Adrenal gland (tissue), 12 donors: ENCODE results near the gene CYP11A1. TPM values are rescaled to one million over a fixed set of nuclear protein-coding genes. Genes with fewer than 3 reads are reported as not detected.
A peak's percentile ranks its signal among the peaks of the same experiment; 100 is the strongest.

Source experiments
- DNase-seq, 7 donors: peaks; one replicate each; pipeline ENCODE4 v3.0.0-alpha.2; 2019 to 2020
- H3K27ac ChIP-seq, 5 donors: fragments of 200-600 bp; sonication (generic) in 4 of 5; 1 replicate in 3 of 5; 2 replicates in 2 of 5; pipeline versions ENCODE4 v1.5.1 to v1.8.0; 2016 to 2020; ENCODE audit warnings: mild to moderate bottlenecking in 1 of 5
- H3K27me3 ChIP-seq: fragments of 200-600 bp; 2 replicates; pipeline ENCODE4 v1.8.0; 2021
- H3K36me3 ChIP-seq, 2 donors: fragments of 200-600 bp; replicated peaks in 1 of 2; 1 replicate in 1 of 2; 2 replicates in 1 of 2; pipeline versions ENCODE4 v1.5.1 to v1.8.0; 2018 to 2022
- H3K4me1 ChIP-seq, 2 donors: fragments of 200-600 bp; replicated peaks in 1 of 2; 1 replicate in 1 of 2; 2 replicates in 1 of 2; pipeline versions ENCODE4 v1.5.1 to v1.8.0; 2018 to 2021
- H3K4me3 ChIP-seq, 4 donors: fragments of 200-600 bp; sonication (generic) in 3 of 4; one replicate each; pipeline ENCODE4 v1.5.1; 2016 to 2018
- H3K9me3 ChIP-seq, 3 donors: fragments of 200-600 bp; sonication (generic) in 1 of 3; replicated peaks in 1 of 3; 1 replicate in 2 of 3; 2 replicates in 1 of 3; pipeline versions ENCODE4 v1.5.1 to v1.8.0; 2016 to 2021
- POLR2A ChIP-seq, 2 donors: fragments of 450-650 bp; IDR thresholded peaks; one replicate each; pipeline ENCODE4 v1.6.1; 2017; ENCODE audit warnings: antibody characterized with exemption in 2 of 2, mild to moderate bottlenecking in 2 of 2, moderate library complexity in 1 of 2
- WGBS, 4 donors: extraction: QIAGEN DNeasy Blood & Tissue Kit in 2 of 4; methylation state at CpG; one replicate each; pipeline versions ENCODE4 v1.1.5 to v1.1.7; 2013 to 2017; 5-methylcytosine and 5-hydroxymethylcytosine counted together
- intact Hi-C, 2 donors: fragments of 100-400 bp; cut with DNase I; formaldehyde crosslinking; loops; one replicate each; pipeline versions ENCODE4 v1.14.1 to v1.15.0; 2022 to 2023
- polyA plus RNA-seq, 3 donors: library from polyadenylated mRNA; stranded (reverse); fragments of 200-250 nt in 2 of 3; fragments of 350-450 nt in 1 of 3; fragmentation: Illumina TruSeq in 1 of 3; extraction: RNeasy Lipid Tissue Mini Kit (QIAGEN cat#74804) in 1 of 3; gene quantifications; one replicate each; pipeline ENCODE4 v1.2.3, GENCODE V29; 2013 to 2014
- total RNA-seq, 9 donors: library from RNA; depleted of rRNA in 4 of 9; stranded (reverse); fragments of >200 nt in 4 of 9; fragments of 120-200 nt in 1 of 9; fragmentation: NEBNext Ultra II Directional in 1 of 9; extraction: Animal tissue kit (Norgen Biotek cat#: 25700) in 1 of 9; gene quantifications; one replicate each; pipeline versions ENCODE4 v1.1.0 to v1.2.4, GENCODE V29; 2013 to 2023
- TF ChIP-seq, protein P1 (sequence below), 6 experiments: fragments of 450-650 bp in 4 of 6; fragments of 200-600 bp in 2 of 6; sonication (generic) in 1 of 6; IDR thresholded peaks; 1 replicate in 5 of 6; 2 replicates in 1 of 6; pipeline versions ENCODE4 v1.5.1 to v1.8.0; 2016 to 2021; ENCODE audit warnings: antibody characterized with exemption in 6 of 6, mild to moderate bottlenecking in 2 of 6, moderate library complexity in 1 of 6
- donor health status: healthy with polysubstance abuse.
- donor health status: Bipolar disorder and iron deficiency.
- donor health status: DM: yes; HTN: yes; CAD: no.
- donor health status: DM: no; HTN: no; CAD: no.
- donor health status: DM: no; HTN: no; CAD: no.
- donor health status: DM: yes; HTN: yes; CAD: no.

Gene CYP11A1
- total and polyA plus RNA-seq, 12 donors: 233 to 5,219 (median 1,366) TPM

DNA sequence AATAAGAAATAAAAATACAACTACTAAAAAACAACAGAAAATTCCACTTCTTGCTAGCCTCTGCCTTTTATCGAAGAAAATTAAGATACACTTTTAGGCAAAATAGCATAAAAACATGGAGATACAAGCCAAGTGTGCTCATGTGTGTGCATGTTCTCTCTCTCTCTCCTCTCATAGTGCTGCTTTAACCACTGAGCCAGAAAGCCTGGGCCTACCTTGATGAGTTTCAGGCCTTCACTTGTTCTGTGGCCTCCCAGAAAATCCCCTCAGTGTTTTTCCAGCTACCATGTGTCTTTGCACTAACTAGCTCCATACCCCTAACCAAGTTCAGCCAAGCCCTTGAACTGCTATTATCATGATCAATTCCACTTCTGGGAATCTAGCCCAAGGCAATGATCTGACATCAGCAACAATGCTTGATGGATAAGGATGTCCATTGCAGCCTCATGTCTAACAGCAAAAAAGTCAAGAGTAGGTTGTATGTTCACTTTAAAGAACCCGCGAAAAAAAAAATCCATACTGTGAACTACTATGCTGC, 18.1 kb downstream of the CYP11A1 start:
- H3K27ac ChIP-seq: peak overlapping the region; percentile 11 to 74 (median 43)
- peaks cover 11 to 22% of the 10 kb centered on the region in 2 donors for H3K4me1 ChIP-seq
- intact Hi-C loops: no loop called here
- H3K4me3 ChIP-seq: no peak overlapping the region
- no peak for TF ChIP-seq POLR2A (IDR thresholded peaks at IDR 0.05)
- TF ChIP-seq, protein P1, sequence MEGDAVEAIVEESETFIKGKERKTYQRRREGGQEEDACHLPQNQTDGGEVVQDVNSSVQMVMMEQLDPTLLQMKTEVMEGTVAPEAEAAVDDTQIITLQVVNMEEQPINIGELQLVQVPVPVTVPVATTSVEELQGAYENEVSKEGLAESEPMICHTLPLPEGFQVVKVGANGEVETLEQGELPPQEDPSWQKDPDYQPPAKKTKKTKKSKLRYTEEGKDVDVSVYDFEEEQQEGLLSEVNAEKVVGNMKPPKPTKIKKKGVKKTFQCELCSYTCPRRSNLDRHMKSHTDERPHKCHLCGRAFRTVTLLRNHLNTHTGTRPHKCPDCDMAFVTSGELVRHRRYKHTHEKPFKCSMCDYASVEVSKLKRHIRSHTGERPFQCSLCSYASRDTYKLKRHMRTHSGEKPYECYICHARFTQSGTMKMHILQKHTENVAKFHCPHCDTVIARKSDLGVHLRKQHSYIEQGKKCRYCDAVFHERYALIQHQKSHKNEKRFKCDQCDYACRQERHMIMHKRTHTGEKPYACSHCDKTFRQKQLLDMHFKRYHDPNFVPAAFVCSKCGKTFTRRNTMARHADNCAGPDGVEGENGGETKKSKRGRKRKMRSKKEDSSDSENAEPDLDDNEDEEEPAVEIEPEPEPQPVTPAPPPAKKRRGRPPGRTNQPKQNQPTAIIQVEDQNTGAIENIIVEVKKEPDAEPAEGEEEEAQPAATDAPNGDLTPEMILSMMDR (IDR thresholded peaks at IDR 0.05): no peak
- peak in 4 of 7 donors; percentile 21 to 63 (median 48) for DNase-seq
- 45 to 65% (median 56%) methylated on average over 3 of the region's 3 CpGs for WGBS, 4 donors
- H3K27me3 ChIP-seq: no peaks in the 10 kb centered on the region
- peaks cover 0 to 13% of the 10 kb centered on the region in 2 donors for H3K36me3 ChIP-seq
- H3K9me3 ChIP-seq: peaks cover 0 to 11% (median 7%) of the 10 kb centered on the region in 3 donors

DNA sequence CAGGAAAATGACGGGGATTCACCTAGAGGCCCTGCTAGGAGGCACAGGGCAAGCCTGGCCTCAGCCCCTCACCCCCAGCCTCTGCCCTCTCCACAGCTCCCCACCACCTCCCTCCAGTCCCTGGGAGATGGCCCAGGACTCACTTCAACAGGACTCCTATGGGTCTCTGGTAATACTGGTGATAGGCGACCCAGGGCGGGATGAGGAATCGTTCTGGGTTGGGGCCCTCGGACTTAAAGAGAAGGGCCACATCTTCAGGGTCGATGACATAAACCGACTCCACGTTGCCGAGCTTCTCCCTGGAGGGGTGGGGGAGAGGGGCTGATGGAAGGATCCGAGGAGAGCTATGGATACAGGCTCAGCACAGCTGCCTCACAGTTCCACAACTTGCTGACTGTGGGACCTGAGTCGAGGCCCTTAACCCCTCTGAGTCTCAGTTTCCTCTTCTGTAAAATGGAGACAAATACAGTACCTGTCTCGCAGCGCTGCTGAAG, 19.6 kb downstream of the CYP11A1 start:
- 68 to 82% (median 76%) methylated on average over 2 to 13 of the region's 13 CpGs for WGBS, 4 donors
- peaks cover 11 to 23% of the 10 kb centered on the region in 2 donors for H3K4me1 ChIP-seq
- TF ChIP-seq, protein P1 (IDR thresholded peaks at IDR 0.05): no peak
- no peak for TF ChIP-seq POLR2A (IDR thresholded peaks at IDR 0.05)
- intact Hi-C loops: no loop called here
- H3K27ac ChIP-seq: peak overlapping the region in 4 of 5 donors; percentile 13 to 74 (median 44)
- no peaks in the 10 kb centered on the region for H3K27me3 ChIP-seq
- H3K36me3 ChIP-seq: peaks cover 0 to 20% of the 10 kb centered on the region in 2 donors
- no peak overlapping the region for H3K4me3 ChIP-seq
- DNase-seq: peak in 1 of 7 donors; percentile 15
- H3K9me3 ChIP-seq: peaks cover 0 to 2% (median 0%) of the 10 kb centered on the region in 3 donors

DNA sequence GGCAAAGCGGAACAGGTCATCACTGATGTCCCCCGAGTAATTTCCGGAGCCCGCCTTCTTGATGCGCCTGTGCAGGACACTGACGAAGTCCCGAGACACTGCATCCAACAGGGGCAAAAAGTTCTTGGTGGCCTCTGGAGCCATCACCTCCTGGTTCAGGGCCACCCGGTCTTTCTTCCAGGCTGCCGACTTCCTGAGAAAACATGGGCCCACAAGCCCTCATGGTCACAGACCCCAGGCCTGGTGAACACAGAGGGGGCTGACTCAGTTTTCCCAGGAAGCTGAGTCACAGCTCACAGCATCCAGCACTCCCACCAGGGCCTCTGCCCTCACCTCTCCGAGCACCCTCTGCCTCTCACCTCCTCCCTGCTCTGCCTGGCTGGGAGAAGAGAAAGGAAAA, 22.4 kb downstream of the CYP11A1 start:
- peaks cover 11 to 43% of the 10 kb centered on the region in 2 donors for H3K4me1 ChIP-seq
- H3K27ac ChIP-seq: peak overlapping the region in 2 of 5 donors; percentile 56 to 81
- 71 to 84% (median 81%) methylated on average over 1 to 10 of the region's 10 CpGs for WGBS, 4 donors
- H3K4me3 ChIP-seq: no peak overlapping the region
- H3K9me3 ChIP-seq: no peaks in the 10 kb centered on the region
- TF ChIP-seq POLR2A (IDR thresholded peaks at IDR 0.05): no peak
- TF ChIP-seq, protein P1 (IDR thresholded peaks at IDR 0.05): no peak
- intact Hi-C loops: no loop called here
- DNase-seq: peak in 2 of 7 donors; percentile 30 to 66
- peaks cover 0 to 25% of the 10 kb centered on the region in 2 donors for H3K36me3 ChIP-seq
- no peaks in the 10 kb centered on the region for H3K27me3 ChIP-seq

DNA sequence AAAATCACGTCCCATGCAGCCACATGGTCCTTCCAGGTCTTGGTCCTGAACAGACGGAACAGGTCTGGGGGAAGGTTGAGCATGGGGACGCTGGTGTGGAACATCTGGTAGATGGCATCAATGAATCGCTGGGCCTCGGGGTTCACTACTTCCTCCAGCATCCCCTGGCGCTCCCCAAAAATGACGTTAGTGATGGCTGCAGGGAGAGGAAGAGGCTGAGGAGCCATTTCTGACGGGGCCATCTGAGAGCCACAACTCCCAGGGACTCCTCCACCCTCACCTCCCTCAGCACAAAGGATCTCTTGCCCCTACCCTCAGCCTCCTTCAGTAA, 23.7 kb downstream of the CYP11A1 start:
- intact Hi-C loops: no loop called here
- TF ChIP-seq, protein P1 (IDR thresholded peaks at IDR 0.05): no peak
- TF ChIP-seq POLR2A (IDR thresholded peaks at IDR 0.05): no peak
- Histone ChIP-seq H3K9me3 (no peaks in the 10 kb centered on the region), H3K36me3 (peaks cover 0 to 30% of the 10 kb centered on the region in 2 donors), H3K4me1 (peaks cover 3 to 32% of the 10 kb centered on the region in 2 donors), H3K27me3 (no peaks in the 10 kb centered on the region), H3K27ac (peak overlapping the region in 1 of 5 donors; percentile 81), H3K4me3 (no peak overlapping the region)
- 77 to 96% (median 90%) methylated on average over 8 of the region's 8 CpGs for WGBS, 4 donors
- DNase-seq: peak in 1 of 7 donors; percentile 14
